ENCODE results near the gene C16orf86.

The C16orf86 gene

DNA sequence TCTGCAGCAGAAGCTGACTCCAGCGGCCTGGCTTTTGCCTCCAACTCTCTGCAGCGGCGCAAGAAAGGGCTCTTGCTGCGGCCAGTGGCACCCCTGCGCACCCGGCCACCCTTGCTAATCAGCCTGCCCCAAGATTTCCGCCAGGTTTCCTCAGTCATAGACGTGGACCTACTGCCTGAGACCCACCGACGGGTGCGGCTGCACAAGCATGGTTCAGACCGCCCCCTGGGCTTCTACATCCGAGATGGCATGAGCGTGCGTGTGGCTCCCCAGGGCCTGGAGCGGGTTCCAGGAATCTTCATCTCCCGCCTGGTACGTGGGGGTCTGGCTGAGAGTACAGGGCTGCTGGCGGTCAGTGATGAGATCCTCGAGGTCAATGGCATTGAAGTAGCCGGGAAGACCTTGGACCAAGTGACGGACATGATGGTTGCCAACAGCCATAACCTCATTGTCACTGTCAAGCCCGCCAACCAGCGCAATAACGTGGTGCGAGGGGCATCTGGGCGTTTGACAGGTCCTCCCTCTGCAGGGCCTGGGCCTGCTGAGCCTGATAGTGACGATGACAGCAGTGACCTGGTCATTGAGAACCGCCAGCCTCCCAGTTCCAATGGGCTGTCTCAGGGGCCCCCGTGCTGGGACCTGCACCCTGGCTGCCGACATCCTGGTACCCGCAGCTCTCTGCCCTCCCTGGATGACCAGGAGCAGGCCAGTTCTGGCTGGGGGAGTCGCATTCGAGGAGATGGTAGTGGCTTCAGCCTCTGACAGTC is 4.5 kb upstream of the C16orf86 start:
- DNase-seq (ENCODE audit: low read depth), result no peak
- TF ChIP-seq CTCF (IDR thresholded peaks at IDR 0.05; ENCODE audit: low read depth, low read length, missing control alignments), result no peak
- no peak overlapping the region for H3K4me3 ChIP-seq (ENCODE audit: low read depth, low read length)

DNA sequence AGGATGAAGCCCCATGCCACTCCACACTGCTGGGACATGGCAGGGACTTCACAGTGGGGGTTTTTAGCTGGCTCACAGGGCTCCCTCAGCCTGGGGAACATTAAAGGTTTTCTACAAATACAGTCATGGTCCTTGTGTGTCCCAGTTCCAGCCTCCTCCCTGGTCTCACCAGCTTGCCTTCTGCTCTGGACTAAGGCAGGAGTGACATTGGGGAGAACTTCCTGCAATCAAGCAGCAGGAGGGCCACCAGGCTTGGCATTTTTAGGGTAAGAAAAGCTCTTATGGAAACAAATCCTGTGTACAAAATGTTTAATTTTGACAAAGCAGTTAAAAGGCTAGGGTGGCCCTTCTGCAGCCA is 4.0 kb upstream of the C16orf86 start:
- no peak for TF ChIP-seq CTCF (IDR thresholded peaks at IDR 0.05; ENCODE audit: low read depth, low read length, missing control alignments)
- DNase-seq (ENCODE audit: low read depth), result no peak
- no peak overlapping the region for H3K4me3 ChIP-seq (ENCODE audit: low read depth, low read length)

- no peak overlapping the region for H3K4me3 ChIP-seq (ENCODE audit: low read depth, low read length)
- DNase-seq (ENCODE audit: low read depth), result no peak
- peak; percentile 44 for TF ChIP-seq CTCF (IDR thresholded peaks at IDR 0.05; ENCODE audit: low read depth, low read length, missing control alignments)
These were observed 3.3 kb upstream of the C16orf86 start for GRCh38 chr16:67663151-67663876.

GRCh38 chr16:67663877-67664222 is 2.8 kb upstream of the C16orf86 start:
- no peak for TF ChIP-seq CTCF (IDR thresholded peaks at IDR 0.05; ENCODE audit: low read depth, low read length, missing control alignments)
- DNase-seq (ENCODE audit: low read depth), result no peak
- H3K4me3 ChIP-seq (ENCODE audit: low read depth, low read length), result no peak overlapping the region

DNA sequence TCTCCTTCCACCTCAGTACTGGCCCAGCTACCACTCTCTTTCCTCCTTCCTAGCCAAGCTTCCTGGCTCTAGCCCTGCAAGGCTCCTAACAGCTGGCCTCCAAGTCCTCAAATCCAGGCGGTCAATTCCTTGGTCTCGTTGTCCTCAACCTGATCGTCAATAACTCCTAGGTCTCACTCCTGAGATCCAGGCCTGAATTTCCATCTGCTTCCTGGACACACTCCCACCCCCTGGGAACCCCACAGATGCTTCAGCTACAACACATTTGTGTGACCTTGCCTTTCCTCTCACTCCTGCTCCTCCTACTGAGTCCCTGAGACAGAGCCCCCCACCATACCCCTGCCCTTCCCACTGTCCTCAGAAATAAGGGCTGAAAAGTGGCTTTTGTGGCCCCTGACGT is 2.4 kb upstream of the C16orf86 start:
- DNase-seq (ENCODE audit: low read depth), result no peak
- no peak overlapping the region for H3K4me3 ChIP-seq (ENCODE audit: low read depth, low read length)
- no peak for TF ChIP-seq CTCF (IDR thresholded peaks at IDR 0.05; ENCODE audit: low read depth, low read length, missing control alignments)

- no peak for DNase-seq (ENCODE audit: low read depth)
- no peak overlapping the region for H3K4me3 ChIP-seq (ENCODE audit: low read depth, low read length)
- no peak for TF ChIP-seq CTCF (IDR thresholded peaks at IDR 0.05; ENCODE audit: low read depth, low read length, missing control alignments)
These were observed 1.7 kb upstream of the C16orf86 start for GRCh38 chr16:67664871-67665270.

DNA sequence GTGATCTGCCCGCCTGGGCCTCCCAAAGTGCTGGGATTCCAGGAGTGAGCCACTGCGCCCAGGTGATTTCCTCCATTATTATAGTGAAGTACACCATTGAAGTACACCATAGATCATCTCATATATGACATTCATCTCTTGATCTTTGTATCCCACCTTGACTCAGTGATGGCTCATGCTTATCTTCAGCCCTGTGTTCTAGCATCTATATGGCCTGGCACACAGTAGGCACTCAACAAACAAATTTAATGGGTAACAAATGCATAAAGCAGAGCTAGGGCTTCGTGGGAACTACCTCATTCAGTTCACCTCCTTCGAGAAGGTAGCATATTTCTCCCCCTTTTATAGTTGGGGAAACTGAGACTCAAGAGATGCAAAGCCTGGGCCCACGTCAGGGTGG is 1.0 kb upstream of the C16orf86 start:
- H3K4me3 ChIP-seq (ENCODE audit: low read depth, low read length), result peak overlapping the region; percentile 80
- TF ChIP-seq CTCF (IDR thresholded peaks at IDR 0.05; ENCODE audit: low read depth, low read length, missing control alignments), result no peak
- DNase-seq (ENCODE audit: low read depth), result no peak
